Skeletal muscle satellite cell (primary cell): ENCODE data around the gene STPG2. TPM values are rescaled to one million over a fixed set of nuclear protein-coding genes. Genes with fewer than 3 reads are reported as not detected.
A peak's percentile ranks its signal among the peaks of the same experiment; 100 is the strongest.

Experiments used
- H3K27me3 ChIP-seq: 2 replicates; pipeline ENCODE4 v1.7.0; 2013; ENCODE audit warnings: low read length; ENCODE audit not compliant: control insufficient read depth, insufficient read depth
- H3K36me3 ChIP-seq: 2 replicates; pipeline ENCODE4 v1.7.0; 2013; ENCODE audit warnings: mild to moderate bottlenecking, control low read depth, low read length; ENCODE audit not compliant: insufficient read depth
- H3K4me1 ChIP-seq: 2 replicates; pipeline ENCODE4 v1.7.0; 2013; ENCODE audit warnings: low read length; ENCODE audit not compliant: control insufficient read depth, insufficient read depth
- H3K4me2 ChIP-seq: 2 replicates; pipeline ENCODE4 v1.7.0; 2013; ENCODE audit warnings: mild to moderate bottlenecking, low read length
- H3K4me3 ChIP-seq: 2 replicates; pipeline ENCODE4 v1.7.0; 2013; ENCODE audit warnings: low read length
- H3K9ac ChIP-seq: 2 replicates; pipeline ENCODE4 v1.7.0; 2013; ENCODE audit warnings: mild to moderate bottlenecking, low read depth, low read length, moderate library complexity
- H3K9me3 ChIP-seq: replicated peaks from 2 replicates; pipeline ENCODE4 v1.7.0; 2013; ENCODE audit warnings: mild to moderate bottlenecking, control low read depth, low read length
- total RNA-seq: library from RNA; depleted of rRNA; stranded (reverse); fragments of >200 nt; gene quantifications from 2 replicates; pipeline ENCODE4 v1.2.3, GENCODE V29; 2012; rRNA removed

STPG2 gene
- not detected in 2 replicates for total RNA-seq

DNA sequence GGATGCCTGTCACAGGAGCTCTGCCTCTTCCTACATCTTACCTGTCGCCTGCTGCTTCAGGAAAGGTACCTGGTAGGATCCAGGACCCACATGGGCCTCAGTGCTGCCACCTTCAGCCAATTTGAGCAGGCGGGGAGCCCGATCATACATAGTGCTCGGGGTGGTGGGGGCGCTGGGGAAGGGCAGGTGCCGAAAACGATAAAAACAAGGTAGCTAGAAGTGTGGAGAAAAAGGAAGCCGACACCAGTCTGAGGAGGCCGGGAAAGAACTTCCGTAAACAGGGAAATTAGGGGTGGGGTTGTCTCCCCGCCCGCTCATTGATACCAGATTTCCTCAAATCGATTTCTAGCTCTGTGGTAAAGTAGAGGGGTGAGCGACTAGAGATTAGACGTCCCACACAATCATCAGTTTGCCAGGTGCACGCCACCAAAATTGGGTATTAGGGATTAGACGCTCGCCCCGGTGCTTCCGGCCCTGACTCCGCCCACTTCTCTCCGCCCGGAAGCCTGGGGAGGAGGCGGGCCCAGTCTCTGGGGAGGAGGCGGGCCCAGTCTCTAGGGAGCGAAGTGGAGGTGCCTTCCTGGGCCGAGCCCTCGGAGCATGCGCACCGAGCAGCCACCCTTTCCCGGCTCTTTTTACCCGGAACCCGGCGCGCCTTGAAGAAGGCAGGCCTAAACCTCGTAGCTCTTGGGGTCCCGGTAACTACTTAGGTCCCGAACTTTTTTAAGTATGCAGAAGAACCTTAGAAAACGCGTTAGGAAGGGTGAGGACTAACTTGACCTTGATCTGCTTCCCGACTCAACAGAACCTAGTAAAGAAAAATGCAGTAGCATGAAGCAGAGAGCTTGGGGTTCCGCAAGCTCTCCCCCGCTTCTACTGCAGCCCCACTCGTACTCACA lies at the start of gene STPG2:
STPG2 (minus strand) TSS at position 476 of the 899 bp plus-strand sequence.
- Histone ChIP-seq H3K9me3 (no peaks in the 10 kb centered on the region), H3K4me3 (peak within 1 kb of the TSS; percentile 88), H3K4me1 (peaks cover 9% of the 10 kb centered on the region), H3K4me2 (peak within 1 kb of the TSS; percentile 85), H3K9ac (peak within 1 kb of the TSS; percentile 84), H3K27me3 (no peaks in the 10 kb centered on the region), H3K36me3 (no peaks in the 10 kb centered on the region)

DNA sequence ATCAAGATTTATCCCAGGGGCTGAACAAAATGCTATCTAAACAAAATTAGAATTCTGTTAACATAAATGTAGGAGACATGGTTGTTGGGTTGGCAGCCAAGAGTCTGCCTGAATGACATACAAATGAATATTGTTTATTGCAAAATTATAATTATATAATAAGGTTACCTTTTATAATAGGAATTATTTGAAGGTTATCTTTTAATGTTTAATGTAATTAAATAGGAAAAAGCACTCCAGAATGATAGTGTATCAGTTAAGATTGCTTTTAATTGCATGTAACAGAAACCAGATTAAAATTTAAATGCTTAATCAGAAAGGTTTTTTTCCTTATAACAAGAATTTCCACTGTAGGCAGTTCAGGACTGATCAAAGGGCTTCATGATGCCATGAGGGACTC lies 42.0 kb upstream of the STPG2 start:
- H3K9ac ChIP-seq = no peak overlapping the region
- H3K4me2 ChIP-seq = no peak overlapping the region
- H3K4me1 ChIP-seq = peaks cover 5% of the 10 kb centered on the region
- H3K27me3 ChIP-seq = no peaks in the 10 kb centered on the region
- H3K9me3 ChIP-seq = no peaks in the 10 kb centered on the region
- no peak overlapping the region for H3K4me3 ChIP-seq
- no peaks in the 10 kb centered on the region for H3K36me3 ChIP-seq

DNA sequence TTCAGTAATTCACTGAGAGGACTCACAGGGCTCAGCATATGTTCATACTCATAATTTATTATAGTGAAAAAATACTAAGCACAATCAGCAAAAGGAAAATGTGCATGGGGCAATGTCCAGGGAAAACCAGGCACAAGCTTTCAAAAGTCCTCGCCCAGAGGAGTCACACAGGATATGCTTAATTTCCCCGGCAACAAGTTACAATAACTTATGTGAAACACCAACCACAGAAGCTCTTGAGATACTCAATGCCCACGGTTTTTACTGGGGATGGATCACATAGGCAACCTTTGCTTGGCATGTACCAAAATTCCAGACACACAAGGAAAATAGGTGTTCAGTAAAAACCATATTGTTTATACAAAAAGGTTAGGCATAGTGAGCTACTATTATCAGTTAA lies 38.5 kb upstream of the STPG2 start:
- Histone ChIP-seq H3K9me3 (no peaks in the 10 kb centered on the region), H3K27me3 (no peaks in the 10 kb centered on the region), H3K9ac (no peak overlapping the region), H3K4me2 (no peak overlapping the region), H3K4me1 (peaks cover 5% of the 10 kb centered on the region), H3K36me3 (no peaks in the 10 kb centered on the region), H3K4me3 (no peak overlapping the region)

DNA sequence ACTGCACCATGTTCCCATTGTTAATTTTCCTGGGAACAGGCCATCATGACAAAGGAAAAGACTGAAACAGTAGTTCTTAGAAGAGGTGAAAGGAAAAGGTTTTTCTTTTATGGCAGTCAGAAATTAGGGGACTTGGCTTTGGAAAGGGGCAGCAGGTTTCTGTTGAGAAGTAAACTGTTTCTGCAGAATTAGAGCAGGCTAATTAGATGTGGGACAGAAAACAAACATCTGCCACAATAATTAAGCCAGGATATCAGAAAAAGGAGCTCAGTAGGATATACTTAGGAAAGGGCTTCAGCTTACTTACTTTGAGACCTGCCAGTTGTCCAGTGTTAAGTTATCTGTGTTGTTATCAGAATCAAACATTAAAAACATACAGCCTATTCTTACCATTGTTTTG lies 36.7 kb upstream of the STPG2 start:
- Histone ChIP-seq H3K4me2 (no peak overlapping the region), H3K27me3 (no peaks in the 10 kb centered on the region), H3K9me3 (no peaks in the 10 kb centered on the region), H3K9ac (no peak overlapping the region), H3K4me1 (peaks cover 5% of the 10 kb centered on the region), H3K36me3 (no peaks in the 10 kb centered on the region), H3K4me3 (no peak overlapping the region)

DNA sequence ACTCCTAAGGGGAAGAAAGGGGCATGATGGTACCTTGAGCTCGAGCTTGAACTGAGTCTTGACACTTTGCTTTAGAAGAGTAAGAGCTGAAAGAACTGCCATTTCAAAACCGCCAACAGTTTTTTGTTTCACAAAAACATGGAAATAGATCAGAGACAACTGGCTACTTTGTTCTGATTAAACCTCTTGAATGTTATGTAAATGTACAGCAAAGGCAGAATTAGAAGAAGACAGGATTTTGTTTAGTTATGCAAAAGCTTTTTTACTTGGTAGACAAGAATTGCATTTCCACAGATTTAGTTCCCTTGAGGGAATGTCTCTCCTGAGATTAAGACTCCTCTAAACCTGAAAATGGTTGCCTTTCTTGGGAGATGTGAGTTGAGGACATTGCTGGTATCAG lies 33.3 kb upstream of the STPG2 start:
- Histone ChIP-seq H3K36me3 (no peaks in the 10 kb centered on the region), H3K9ac (no peak overlapping the region), H3K4me1 (no peaks in the 10 kb centered on the region), H3K27me3 (no peaks in the 10 kb centered on the region), H3K4me3 (no peak overlapping the region), H3K4me2 (no peak overlapping the region), H3K9me3 (no peaks in the 10 kb centered on the region)

DNA sequence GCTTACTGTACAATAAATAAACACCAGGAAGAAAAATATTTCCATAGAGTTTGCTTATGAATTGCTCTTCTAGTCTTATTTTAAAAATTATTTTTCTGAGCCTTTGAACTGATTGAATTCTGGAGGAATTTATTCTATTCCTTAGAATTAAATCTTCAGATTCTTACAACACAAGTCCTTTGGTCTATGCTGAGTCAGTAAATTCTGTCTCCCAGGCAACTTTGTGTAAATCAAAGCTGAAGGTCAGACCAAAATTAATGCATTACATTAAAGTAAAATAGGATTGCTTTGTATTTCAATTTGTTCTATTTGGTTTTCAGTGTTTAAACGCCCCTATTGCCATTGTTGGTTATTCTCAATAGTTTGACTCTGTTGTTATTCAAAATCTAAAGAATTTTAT lies 26.8 kb upstream of the STPG2 start:
- H3K4me1 ChIP-seq = peaks cover 2% of the 10 kb centered on the region
- H3K9ac ChIP-seq = no peak overlapping the region
- no peaks in the 10 kb centered on the region for H3K27me3 ChIP-seq
- no peak overlapping the region for H3K4me2 ChIP-seq
- H3K36me3 ChIP-seq = no peaks in the 10 kb centered on the region
- no peak overlapping the region for H3K4me3 ChIP-seq
- no peaks in the 10 kb centered on the region for H3K9me3 ChIP-seq

DNA sequence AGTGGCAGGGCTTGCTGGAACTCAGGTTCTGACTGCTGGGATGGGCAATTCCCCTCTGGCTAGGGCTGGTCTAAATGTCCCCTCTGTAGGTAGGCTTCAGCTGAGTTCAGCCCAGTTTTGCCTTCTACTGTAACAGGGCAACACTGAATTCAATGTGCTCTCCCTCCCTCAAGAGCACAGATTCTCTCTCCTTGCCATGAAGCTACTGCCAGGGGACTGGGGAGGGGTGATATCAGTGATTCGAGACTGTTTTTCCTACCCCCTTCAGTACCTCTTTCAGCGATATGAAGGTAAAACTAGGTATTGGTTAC lies 23.4 kb upstream of the STPG2 start:
- H3K4me2 ChIP-seq = no peak overlapping the region
- H3K9ac ChIP-seq = no peak overlapping the region
- H3K4me3 ChIP-seq = no peak overlapping the region
- H3K36me3 ChIP-seq = no peaks in the 10 kb centered on the region
- peaks cover 2% of the 10 kb centered on the region for H3K4me1 ChIP-seq
- no peaks in the 10 kb centered on the region for H3K27me3 ChIP-seq
- H3K9me3 ChIP-seq = no peaks in the 10 kb centered on the region

DNA sequence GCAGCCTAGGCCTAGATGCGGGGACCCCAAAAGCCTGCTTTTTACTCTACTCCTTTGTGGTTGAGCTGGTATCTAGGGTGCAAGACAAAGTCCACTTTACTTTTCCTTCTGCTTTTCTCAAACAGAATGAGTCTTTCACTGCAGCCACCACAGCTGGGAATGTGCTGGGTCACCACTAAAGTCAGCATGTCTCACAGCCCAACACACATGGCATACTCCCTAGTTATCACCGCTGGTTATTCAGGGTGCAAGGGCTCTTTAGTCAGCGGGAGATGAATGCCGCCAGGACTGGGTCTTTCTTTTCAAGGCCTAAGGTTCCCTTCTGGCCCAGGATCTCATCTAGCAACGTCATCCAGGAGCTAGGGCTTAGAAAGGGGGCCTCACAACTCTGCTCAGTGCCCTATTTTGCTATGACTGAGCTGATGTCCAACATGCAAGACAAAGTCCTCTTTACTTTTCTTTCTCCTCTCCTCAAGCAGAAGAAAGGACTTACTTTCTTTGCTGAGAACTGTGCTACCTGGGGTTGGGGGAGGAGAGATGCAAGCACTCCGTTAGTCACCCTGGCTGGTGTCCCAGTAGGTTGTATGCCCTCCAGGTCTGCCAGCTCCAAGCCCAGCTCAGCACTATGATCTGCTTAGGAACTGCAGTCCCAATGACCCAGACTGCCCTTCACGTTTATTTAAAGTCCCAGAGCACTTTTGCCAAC lies 22.9 kb upstream of the STPG2 start:
- Histone ChIP-seq H3K9me3 (no peaks in the 10 kb centered on the region), H3K9ac (no peak overlapping the region), H3K4me3 (no peak overlapping the region), H3K36me3 (no peaks in the 10 kb centered on the region), H3K4me2 (no peak overlapping the region), H3K4me1 (peaks cover 2% of the 10 kb centered on the region), H3K27me3 (no peaks in the 10 kb centered on the region)

DNA sequence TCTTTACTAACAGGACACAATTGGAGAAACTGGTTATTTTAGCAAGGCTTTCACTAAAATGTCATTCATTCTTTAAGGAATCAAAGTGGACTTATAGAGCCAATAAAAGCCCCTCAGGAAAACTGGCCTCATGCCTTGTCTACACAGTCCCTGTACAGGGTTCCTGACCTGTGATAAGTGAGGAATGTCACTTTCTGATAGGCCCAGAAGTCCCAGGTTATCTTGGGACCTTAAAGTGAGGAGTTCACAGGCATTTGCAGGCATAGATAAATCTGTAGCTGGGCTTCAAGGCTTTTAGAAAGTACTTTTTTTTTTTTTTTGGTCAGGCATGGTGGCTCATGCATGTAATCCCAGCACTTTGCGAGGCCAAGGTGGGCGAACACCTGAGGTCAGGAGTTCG lies 19.4 kb upstream of the STPG2 start:
- Histone ChIP-seq H3K27me3 (no peaks in the 10 kb centered on the region), H3K36me3 (no peaks in the 10 kb centered on the region), H3K4me1 (peaks cover 2% of the 10 kb centered on the region), H3K4me2 (no peak overlapping the region), H3K9ac (no peak overlapping the region), H3K9me3 (no peaks in the 10 kb centered on the region), H3K4me3 (no peak overlapping the region)

DNA sequence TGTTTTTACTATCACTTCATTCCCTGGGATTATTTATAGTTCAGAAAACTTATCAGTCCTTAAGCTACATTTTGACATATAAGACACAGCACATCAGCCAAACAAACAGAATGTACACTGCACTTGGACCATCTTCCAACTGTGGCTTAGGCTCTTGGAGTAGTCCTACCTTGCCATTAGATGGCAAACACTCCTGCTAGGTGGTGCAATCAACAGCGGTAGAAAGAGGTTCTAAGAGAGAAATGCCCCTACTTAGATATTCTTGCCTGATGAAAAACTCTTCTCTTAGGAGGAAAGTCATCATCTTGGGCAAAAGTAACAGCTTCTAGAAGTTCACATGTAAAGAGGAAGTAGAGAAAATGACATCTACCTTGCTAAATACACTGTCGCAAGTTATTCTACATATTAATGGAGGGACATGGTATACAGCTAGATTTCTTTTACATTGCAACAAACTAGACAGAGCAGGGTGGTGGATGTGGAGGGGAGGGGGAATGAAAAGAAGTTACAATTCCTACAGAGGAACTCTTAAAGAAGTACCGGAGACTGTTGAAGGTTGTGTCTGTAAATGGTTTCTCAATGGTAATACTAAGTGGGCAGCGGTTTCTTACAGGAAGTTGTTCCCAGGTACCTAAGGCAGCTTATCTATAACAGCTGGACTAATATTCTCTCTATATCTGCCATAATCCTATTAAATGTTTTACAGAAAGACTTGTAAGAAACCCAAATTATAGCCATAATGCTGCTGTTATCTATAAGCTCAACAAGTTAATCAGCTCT lies 8.1 kb upstream of the STPG2 start:
- no peaks in the 10 kb centered on the region for H3K9me3 ChIP-seq
- H3K4me2 ChIP-seq = no peak overlapping the region
- no peaks in the 10 kb centered on the region for H3K36me3 ChIP-seq
- peaks cover 12% of the 10 kb centered on the region for H3K4me1 ChIP-seq
- no peak overlapping the region for H3K4me3 ChIP-seq
- H3K27me3 ChIP-seq = no peaks in the 10 kb centered on the region
- no peak overlapping the region for H3K9ac ChIP-seq

DNA sequence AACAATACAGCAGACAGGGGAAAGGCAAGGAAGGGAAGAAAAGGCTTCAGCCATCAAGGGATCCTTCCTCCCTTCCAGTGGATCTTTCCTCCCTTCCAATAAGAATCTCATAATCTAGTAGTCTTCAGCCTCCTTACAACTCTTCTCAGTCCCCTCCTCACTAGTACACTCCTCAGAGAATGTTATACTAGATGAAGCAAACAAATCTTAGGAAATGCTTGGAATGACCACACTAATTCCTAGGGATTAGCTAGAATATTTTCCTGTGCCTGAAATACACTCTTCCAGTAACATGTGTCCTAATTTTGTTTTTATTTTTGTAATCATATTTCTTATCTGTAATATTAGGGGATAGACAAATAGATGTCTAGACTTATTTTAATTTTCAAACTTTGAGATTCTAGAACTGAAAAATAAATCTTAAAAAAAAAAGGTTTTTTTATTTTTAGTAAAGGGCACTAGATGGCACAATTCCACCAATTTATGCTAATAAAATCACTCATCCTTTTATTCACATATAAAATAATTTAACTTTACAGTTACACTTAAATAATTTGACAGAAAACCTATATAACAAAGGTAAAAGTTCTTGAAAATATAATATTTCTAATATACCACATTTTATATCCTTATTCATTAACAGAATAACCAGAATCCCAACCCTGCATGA lies 7.0 kb upstream of the STPG2 start:
- Histone ChIP-seq H3K4me1 (peaks cover 12% of the 10 kb centered on the region), H3K27me3 (no peaks in the 10 kb centered on the region), H3K4me3 (no peak overlapping the region), H3K9ac (no peak overlapping the region), H3K9me3 (no peaks in the 10 kb centered on the region), H3K36me3 (no peaks in the 10 kb centered on the region), H3K4me2 (no peak overlapping the region)
